ENCODE results near the gene LPP.

The LPP gene

DNA sequence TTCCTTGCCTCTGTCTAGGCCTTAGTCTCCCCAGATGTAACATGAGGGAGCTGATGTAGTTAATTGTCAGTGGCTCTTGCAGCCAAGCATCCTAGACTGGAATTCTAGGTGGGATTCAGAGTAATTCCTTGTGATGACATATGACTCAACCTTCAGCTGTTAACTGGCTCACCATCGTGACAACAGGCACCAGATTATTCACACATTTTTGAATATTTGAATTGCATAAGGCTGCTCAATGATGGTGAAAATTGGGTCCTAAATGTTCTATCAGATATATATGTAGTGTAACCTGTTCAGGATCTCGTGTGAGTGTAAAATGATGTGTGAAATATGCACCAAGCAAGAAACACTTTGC is 405.1 kb downstream of the LPP start:
- DNase-seq (ENCODE audit: low spot score) = no peak

DNA sequence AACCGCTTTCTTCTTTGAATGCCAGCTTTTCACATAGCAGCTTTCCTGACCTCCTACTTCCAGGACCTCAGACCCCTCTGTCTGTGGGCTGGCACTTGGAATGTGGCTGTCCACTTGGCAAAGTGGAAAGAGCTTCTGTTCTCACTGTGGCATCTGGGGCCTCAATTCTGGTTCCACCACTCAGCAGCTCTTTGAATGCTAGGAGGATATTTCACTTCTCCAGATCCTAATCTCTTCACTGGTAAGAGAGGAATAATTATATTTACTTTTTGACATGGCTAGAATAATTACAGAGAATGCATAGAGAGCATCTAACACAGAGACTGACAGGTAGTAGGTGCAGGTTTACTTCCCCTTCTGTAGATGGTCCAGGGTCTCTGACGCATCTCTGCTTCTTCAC is 405.9 kb downstream of the LPP start:
- DNase-seq (ENCODE audit: low spot score) = no peak

DNA sequence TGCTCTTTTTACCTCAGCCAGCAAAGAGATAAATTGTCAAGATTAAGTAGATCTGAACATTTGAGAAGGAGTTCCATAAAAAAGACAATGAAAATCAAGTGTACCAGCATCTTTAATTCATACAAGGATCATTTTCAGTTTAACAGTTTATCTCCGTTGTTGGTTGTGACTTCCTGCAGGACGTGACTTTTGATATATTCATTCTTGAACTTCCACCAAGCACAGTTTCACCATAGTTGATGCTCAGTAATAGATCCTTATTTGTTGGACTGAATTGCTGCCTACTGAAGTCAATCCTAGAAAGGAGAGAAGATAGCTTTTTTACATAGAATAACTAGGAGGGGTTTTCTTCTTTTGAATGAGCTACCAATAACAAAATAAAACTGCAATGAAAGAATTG is 408.2 kb downstream of the LPP start:
- no peak for DNase-seq (ENCODE audit: low spot score)

DNA sequence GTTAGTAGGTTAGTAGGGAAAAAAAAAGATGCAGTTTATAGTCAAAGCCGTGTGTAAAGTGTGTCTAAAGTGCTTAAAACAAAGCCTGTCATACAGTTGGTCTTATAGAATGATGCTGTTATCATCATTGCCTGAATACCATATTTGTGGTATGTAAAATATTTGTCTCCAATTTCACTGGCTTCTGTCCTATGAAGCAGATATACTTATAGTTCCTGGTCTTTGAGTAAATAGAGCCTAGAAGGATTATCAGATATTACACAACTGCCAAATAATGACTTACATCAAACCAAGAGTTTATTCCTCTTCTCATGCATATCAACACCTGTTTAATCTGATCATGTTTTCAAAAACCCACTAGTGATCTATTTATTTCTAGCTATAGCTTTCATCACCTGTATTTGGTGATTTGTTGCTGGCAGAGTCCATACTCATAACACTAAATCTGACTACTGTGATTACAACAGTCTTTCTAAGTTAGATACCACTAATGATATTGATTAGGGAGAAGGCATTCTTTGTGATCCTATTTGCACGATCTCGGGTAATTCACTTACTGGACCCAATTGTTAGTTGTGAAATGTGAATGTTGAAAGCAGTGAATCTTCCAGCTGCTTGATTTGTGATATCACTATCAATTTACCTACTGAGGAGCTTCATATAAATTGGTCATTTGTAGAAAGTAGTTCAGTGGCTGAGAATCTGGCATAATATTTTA is 413.7 kb downstream of the LPP start:
- DNase-seq (ENCODE audit: low spot score) = no peak

DNA sequence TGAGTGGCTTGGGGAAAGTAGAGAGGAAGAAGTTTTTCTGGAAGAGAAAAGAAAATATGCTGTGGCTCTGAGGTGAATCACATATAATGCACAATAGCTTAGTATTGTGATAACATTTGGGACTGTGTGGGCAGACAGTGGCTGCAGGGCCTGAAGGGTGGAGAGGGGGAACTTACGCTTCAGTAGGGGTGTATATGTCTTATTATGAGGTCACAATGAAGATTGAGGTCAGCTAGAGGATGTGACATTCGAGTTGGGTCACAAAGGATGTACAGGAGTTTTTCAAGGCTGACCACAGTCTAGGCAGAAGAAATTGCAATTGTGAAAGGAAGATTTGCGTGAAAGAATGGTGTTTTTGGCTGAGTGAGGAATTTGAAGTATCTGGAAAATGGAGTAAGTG is 414.8 kb downstream of the LPP start:
- DNase-seq (ENCODE audit: low spot score) = no peak

DNA sequence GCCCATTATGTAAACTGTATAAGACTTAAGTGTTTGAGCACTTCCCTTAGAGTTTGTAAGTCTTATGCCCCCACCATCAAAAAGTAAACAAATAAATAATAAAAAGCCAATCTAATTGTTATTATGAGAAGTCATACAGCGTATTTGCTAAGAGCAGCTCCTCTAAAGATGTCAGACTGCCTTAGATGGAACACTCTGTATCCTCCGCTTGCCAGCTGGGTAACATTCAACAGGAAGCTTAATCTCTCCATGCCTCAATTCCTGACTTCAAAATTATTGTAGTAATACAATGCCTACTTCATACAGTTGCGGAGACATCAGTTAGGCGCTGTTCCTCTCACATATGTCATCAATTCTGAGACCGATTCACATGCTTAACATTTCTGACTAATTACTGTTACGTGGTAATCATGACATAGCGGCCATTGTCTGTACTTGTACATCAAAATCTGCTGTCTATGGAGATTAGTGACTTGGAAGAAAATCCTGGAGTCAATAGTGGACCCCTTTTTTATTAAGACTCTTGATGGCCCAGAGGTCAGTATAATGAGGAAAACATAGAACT is 417.7 kb downstream of the LPP start:
- DNase-seq (ENCODE audit: low spot score) = no peak

DNA sequence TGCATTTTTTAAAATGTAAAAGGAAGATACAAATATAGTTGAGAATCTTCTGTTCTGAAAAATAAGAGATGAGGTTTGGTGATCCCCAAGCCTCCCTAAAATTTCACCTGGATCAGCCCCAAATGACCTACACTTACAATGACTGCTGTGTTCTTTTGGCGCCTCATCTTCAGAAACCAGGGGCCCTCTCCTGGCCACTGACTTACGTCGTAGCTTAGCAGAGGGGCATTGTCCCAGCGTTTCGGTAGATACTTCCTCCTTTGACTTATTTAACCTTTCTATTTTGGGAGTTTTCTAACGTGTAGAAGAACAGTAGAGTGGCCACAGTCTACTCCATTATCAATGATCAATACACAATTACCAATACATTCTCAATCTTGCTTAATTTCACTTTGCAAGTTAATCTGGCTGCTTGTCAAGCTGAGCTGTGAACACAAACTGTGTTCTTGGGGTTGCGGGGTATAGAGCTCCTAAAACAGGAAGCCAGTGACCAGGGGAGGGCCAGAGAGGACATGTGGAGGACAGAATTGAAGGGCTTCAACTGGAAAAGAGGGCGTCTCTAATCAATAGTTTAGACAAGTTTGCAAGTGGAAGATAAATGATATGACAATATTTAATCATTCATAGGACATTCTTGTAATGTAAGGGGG is 419.5 kb downstream of the LPP start:
- DNase-seq (ENCODE audit: low spot score) = no peak

DNA sequence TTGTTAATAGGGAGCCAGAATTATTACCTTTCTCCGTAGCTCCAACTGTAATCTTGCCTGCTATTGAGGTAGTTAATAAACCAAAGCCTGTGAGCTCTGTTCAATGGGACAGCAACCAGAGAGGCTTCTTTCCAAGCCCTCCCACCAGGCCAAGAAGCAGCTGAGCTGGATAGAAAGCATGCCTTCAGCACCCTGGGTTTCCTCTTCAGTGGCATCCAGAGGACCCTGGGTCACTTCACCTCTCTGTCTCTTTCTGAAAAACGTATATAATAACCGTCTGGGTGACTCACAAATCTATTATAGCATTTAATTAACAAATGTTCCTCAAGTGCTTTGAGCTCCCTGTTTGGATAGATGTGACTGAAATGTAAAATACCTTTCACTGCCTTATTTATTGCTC is 420.0 kb downstream of the LPP start:
- no peak for DNase-seq (ENCODE audit: low spot score)

DNA sequence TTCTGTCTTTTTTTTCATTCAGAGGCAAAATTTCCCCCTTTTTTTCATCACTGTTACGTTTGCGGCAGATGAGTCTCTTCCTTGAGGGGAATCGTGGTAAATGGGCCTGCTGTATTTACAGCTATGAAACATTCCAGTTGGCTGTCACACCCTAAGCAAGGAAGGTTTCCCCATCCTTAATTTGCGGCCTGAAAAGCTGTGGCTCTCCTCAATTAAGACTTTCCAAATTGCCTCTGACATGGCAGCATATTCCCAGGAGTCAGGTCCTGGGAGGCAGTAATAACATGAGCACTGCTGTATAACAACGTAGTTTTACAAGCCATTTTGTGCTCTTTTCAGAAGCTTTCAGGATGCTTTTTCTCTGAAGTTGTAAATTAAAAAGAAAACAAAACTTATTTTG is 420.9 kb downstream of the LPP start:
- no peak for DNase-seq (ENCODE audit: low spot score)

DNA sequence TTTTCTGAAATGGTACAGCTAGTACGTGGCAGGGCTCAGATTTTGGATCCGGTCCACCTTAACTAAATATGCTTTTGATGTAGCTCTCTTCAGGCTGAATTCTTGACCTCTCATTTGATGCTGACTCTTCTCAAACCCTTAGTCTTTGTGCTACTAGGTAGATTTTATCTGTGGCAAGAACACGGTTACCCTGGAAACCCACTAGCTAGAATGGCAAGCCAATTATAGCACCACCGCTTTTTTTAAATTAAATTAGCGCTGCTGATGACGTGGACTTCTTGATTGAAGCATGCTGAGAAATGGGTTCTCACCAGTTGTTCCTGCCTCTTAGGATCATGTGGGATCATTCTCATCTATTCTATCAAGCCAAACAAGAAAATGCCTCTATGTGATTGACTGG is 421.5 kb downstream of the LPP start:
- DNase-seq (ENCODE audit: low spot score) = no peak

DNA sequence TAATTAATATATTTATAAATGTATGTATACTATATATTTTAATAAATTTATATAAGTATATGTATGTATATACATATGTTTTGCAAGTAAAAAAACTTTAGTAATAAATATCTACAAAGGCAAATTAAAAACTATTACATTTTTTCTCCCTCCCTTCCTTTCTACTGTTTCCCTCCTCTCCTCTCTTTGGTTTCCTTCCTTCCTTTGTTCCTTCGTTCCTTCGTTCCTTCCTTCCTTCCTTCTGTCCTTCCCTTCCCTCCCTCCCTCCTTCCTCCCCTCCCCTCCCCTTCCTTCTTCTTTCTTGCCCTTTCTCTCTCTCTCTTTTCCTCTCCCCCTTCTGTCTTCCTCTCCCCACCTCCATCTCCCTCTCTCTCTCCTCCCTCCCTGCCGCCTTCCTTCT is 423.6 kb downstream of the LPP start:
- DNase-seq (ENCODE audit: low spot score) = no peak

DNA sequence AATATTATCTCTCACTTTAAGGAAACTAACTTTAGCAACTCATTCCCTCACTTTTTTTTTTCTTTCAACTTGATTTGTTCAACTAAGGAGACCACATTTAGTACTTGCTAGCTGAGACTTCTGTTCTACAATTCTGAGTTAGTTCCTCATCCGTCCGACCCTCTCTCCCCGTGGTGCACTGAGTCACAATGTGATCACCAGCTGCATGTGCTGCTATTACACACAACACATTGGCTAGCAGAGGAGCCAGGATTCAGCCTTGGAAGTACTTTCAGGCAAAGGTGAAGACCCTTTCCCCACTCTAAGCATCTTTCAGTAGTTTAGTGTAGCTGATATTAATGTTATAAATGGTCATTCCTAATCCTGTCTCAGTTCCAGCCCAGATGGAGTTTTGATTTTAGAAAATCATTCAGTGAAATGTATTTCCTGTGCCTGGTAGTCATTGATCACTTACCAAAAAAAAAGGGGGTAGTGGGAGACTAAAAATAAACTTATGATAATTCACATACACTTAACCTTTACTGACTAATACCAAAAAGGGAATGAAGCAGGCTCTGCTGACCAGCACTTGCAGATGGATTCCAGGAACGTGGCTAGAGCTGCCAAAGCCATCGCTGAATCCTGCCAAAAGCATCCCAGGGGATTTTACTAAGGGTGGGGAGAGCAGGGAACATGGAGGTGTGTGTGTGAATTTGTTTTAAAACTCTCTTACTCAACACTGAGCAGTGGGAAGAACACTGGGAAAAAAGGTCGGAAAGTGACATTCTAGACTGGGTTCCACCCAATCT is 424.8 kb downstream of the LPP start:
- peak; percentile 8 for DNase-seq (ENCODE audit: low spot score)

DNA sequence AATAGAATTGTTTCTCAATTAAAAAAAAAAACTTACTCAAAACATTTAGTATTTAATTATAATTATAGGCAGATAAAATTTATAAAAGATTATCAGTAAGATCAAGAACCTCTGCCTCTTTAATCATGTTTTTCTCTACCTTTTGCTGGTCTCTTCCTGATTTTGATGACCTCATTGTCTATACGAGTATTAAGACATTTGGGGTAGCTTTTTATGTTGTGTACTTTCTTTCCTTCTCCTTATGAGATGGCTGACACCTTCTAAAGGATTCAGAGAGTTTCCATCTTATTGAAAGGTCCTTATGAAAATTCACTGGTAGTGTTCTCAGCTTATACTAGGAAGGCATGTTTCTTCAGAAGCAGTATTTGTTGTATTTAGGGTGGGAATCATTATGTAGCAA is 426.3 kb downstream of the LPP start:
- no peak for DNase-seq (ENCODE audit: low spot score)

DNA sequence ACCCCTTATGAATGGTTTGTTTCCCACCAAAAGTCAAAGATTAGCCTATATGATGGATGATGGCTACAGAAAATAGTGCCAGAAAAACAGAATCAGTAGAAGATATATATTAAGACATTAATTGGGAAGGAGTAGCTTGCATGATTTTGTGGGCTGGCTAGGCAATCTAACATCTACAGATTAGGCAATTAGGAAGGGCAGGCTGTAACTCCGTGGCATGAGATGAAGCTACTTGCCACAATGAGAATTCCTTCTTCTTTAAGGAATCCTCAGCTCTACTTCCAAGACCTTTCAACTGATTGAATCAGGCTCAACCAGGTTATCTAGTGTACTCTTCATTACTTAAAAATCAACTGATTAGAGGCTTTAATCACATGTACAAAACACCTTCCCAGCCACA is 426.7 kb downstream of the LPP start:
- no peak for DNase-seq (ENCODE audit: low spot score)

DNA sequence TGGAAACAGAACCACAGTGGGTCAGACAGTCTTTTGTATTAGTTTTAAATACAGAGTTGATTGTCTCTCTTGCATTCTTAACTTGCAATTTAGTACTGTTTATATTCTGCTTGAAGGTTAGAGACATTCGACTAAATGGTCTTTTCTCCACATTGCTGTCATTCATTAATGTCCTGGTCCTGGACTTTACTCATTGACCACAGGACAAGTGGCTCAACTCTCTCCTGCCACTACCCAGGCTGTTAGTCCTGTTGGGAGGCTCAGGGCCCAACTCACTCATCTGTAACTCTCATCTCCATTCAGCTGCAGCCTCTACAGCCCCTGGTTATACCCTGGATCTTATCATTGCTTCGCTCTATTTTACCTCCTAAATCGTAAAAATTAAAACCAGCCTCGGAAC is 427.4 kb downstream of the LPP start:
- DNase-seq (ENCODE audit: low spot score) = peak; percentile 8

DNA sequence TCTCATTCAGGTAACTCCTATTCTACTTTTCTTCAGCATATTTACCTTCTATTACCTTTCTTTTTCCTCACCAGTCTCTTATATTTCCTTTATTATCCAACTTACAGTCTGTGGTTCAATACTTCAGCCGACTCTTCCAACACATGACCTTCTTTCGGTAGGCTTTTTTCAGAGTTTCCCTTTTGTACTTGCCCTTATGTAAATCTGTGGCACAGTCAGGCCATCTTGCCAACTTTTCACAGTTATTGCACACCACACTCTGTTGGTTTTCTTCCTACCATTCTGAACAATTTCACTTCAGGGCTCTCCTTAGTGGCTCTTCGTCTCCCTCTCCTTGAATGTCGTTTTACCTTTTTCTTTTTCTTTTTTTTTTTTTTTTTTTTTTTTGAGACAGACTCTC is 427.8 kb downstream of the LPP start:
- peak; percentile 33 for DNase-seq (ENCODE audit: low spot score)

DNA sequence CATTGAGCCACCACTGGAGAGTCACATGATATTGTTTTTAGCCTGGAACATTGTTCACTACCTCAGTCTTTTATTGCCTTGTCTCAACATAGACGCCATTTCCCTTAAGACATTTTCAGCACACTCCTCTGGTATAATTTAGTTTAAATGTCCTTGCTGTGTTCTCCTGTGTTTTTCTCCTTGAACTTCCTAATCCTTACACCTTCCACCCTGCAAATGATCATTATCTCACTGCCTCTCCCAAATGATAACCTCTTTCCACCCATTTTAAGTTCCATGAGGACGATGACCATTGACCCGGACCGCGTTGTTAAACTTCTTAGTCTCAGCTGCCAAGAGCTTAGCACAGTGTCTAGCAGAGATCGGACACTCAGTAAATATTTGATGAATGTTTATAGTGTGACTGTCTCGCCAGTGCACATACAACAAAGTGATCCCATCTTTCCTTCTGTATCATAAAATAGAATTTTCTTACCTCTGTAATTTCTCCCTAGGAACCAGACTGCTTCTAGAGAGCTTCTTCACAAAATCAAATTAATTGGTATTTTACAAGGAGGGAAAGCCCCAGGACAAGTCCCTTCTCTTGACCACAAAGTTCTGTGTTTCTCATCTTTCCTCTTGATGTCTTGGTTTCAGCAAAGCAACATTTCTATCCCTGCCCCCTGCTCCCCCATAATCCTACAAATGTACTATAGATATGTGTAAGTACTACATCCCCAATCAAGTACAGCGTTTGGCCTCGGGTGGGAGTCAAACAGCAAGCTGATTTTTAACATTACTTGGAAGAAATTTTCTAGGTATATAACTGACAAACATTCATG is 429.6 kb downstream of the LPP start:
- DNase-seq (ENCODE audit: low spot score) = no peak

DNA sequence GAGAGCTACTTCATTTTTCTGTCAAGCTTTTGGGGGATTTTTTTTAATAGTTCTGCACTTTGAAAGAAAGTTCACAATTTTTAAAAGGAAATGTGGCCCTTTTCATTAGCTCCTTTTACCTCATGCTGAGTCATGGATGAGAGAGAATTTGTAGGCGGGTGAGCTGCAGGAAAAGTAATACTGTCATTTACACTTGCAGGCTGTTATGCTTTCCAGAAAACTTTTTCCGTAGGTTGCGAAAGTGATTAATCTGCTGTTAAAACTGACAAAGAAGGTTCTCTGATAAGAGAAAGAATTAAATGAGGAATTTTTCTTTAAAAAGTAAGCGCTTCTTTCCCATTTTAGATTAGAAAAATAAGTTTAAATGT is 430.2 kb downstream of the LPP start:
- no peak for DNase-seq (ENCODE audit: low spot score)

DNA sequence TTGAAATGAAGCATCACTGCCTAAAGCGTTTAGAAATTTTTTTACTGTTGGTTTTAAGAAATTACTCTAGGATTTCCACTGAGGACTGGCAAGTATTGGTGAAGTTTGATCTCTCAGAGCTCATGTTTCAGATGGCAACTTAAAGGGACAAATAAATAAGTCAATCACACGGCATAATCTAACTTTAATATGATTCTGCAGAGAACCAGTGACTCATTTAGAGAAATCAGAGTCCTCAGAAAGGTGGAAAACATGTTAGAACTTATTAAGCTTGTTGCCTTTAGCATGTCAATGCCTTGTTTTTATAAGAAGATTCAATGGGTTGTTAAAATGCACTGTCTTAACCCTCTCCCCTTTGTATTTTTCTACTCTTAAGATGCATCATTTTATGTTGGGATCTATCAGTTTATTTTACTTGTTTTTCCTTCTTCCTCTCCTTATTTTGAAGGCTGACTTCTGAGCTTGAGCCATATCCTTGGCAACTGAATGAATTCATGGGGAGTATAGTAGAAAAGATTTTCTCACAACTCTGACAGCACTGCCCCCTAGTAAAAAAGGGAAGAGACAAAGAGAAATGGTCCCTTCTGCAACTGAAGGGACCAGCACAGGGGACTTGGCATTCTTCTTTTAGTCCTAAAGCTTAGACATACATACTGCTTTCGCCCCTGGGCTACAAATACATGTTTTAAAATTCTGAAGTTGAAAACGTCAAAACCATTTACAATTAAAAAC is 431.2 kb downstream of the LPP start:
- no peak for DNase-seq (ENCODE audit: low spot score)

DNA sequence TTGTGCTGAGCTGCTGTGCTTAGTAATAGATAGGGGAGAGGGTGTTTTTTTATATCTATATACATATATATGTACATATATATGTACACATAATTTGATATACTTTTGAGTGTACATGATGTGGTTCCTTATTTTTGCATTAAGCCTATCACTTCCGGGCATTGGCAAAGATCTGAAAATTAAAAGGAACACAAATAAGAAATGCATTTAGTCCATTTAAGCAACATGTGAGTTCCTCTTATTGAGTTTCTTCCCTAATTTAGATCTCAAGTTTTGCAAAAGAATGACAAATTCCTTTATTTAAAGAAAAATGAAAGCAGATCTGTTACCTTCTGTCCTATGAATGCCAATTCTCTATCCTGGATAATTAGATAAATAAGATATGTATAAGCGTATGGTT is 435.1 kb downstream of the LPP start:
- DNase-seq (ENCODE audit: low spot score) = no peak

DNA sequence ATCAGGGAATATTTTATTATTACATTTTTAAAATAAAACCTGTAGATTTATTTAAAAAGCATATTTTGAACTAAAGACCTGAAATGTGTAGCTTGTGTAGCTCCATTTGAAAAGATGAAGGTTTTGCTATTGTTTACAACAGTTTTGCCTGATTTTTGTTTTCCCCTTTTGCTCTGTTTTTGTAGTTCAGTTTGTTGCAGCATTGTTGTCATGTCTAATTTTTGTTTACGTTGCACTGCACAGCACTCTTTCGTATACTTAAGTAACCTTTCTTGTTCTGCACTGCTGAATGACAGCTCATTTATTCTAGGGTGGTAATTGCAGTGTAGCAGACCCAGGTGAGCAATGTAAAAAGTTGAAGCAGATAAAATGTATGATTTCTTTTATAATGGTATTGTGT is 435.8 kb downstream of the LPP start:
- no peak for DNase-seq (ENCODE audit: low spot score)

DNA sequence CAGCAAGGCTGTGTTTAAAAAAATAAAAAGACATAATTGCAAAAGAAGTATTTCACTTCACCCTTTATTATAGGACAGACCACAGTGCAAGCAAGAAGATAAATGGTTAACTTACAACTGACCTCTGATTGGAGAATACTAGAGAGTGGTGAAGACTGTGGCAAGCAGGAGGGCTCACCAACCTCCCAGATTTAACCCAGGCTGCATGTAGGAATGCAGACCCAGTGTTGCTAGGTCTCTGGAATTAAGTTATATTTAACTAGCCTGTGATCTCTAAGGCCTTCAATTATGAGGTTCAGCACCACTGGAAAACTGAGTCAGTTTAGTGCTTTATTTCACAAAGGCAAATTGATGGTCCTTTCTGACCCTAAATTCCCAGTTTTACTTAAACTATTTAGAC is 436.6 kb downstream of the LPP start:
- no peak for DNase-seq (ENCODE audit: low spot score)

Measured in germinal center (tissue), 1 donor.